Trophoblast cell (in vitro differentiated cells and primary cell): ENCODE results near the gene BCL11A.

ENCODE experiments used
- DNase-seq, 2 donors: peaks; one replicate each; pipeline ENCODE4 v3.0.0-alpha.2; 2016
- H2AFZ ChIP-seq: 2 replicates; pipeline ENCODE4 v1.6.1; 2013; ENCODE audit warnings: low read length, moderate library complexity, mild to moderate bottlenecking; ENCODE audit not compliant: insufficient read depth, poor library complexity
- H2AK5ac ChIP-seq: 2 replicates; pipeline ENCODE4 v1.6.1; 2013; ENCODE audit warnings: mild to moderate bottlenecking, low read length
- H2BK120ac ChIP-seq: 2 replicates; pipeline ENCODE4 v1.6.1; 2013; ENCODE audit warnings: low read length, mild to moderate bottlenecking, moderate library complexity; ENCODE audit not compliant: insufficient read depth, poor library complexity
- H2BK12ac ChIP-seq: 2 replicates; pipeline ENCODE4 v1.6.1; 2013; ENCODE audit warnings: mild to moderate bottlenecking, low read length, moderate library complexity
- H2BK5ac ChIP-seq: 2 replicates; pipeline ENCODE4 v1.6.1; 2013; ENCODE audit warnings: low read length, low read depth, moderate library complexity, mild to moderate bottlenecking; ENCODE audit not compliant: poor library complexity
- H3K14ac ChIP-seq: 2 replicates; pipeline ENCODE4 v1.6.1; 2013; ENCODE audit warnings: mild to moderate bottlenecking, low read length
- H3K18ac ChIP-seq: 2 replicates; pipeline ENCODE4 v1.6.1; 2013; ENCODE audit warnings: mild to moderate bottlenecking, low read length
- H3K23ac ChIP-seq: 2 replicates; pipeline ENCODE4 v1.6.1; 2013; ENCODE audit warnings: low read length
- H3K27ac ChIP-seq: 2 replicates; pipeline ENCODE4 v1.5.1; 2013; ENCODE audit warnings: low read depth, mild to moderate bottlenecking, inconsistent platforms, low read length, moderate library complexity
- H3K27me3 ChIP-seq: 2 replicates; pipeline ENCODE4 v1.6.1; 2013; ENCODE audit warnings: inconsistent platforms, mild to moderate bottlenecking, low read length, moderate library complexity; ENCODE audit not compliant: insufficient read depth
- H3K36me3 ChIP-seq, 2 experiments: 1 replicate in 1 of 2; 2 replicates in 1 of 2; pipeline ENCODE4 v1.6.1; 2013; ENCODE audit warnings: low read length in 2 of 2, mild to moderate bottlenecking in 2 of 2, moderate library complexity in 1 of 2; ENCODE audit not compliant: insufficient read depth in 2 of 2, control insufficient read depth in 1 of 2
- H3K4ac ChIP-seq: 2 replicates; pipeline ENCODE4 v1.6.1; 2013; ENCODE audit warnings: low read depth, mild to moderate bottlenecking, low read length, moderate library complexity
- H3K4me1 ChIP-seq, 2 experiments: 1 replicate in 1 of 2; 2 replicates in 1 of 2; pipeline ENCODE4 v1.6.1; 2013; ENCODE audit warnings: low read length in 2 of 2, mild to moderate bottlenecking in 2 of 2, moderate library complexity in 1 of 2; ENCODE audit not compliant: insufficient read depth in 2 of 2, control insufficient read depth in 1 of 2
- H3K4me2 ChIP-seq: 2 replicates; pipeline ENCODE4 v1.6.1; 2013; ENCODE audit warnings: inconsistent platforms, mild to moderate bottlenecking, low read length, moderate library complexity
- H3K4me3 ChIP-seq: 2 replicates; pipeline ENCODE4 v1.5.1; 2013; ENCODE audit warnings: mild to moderate bottlenecking, low read depth, low read length, inconsistent platforms
- H3K79me1 ChIP-seq: one replicate; pipeline ENCODE4 v1.6.1; 2013; ENCODE audit warnings: low read length
- H3K79me2 ChIP-seq: 2 replicates; pipeline ENCODE4 v1.6.1; 2013; ENCODE audit warnings: low read length, mild to moderate bottlenecking; ENCODE audit not compliant: control insufficient read depth, insufficient read depth, poor library complexity
- H3K9ac ChIP-seq: 2 replicates; pipeline ENCODE4 v1.6.1; 2013; ENCODE audit warnings: mild to moderate bottlenecking, low read length
- H3K9me3 ChIP-seq: 2 replicates; pipeline ENCODE4 v1.6.1; 2013; ENCODE audit warnings: low read depth, mild to moderate bottlenecking, control low read depth, inconsistent platforms, low read length; ENCODE audit not compliant: insufficient read depth
- H4K12ac ChIP-seq: 2 replicates; pipeline ENCODE4 v1.6.1; 2013; ENCODE audit warnings: low read depth, mild to moderate bottlenecking, low read length, moderate library complexity
- H4K8ac ChIP-seq: 2 replicates; pipeline ENCODE4 v1.6.1; 2013; ENCODE audit warnings: low read depth, mild to moderate bottlenecking, low read length, moderate library complexity
- H4K91ac ChIP-seq: one replicate; pipeline ENCODE4 v1.6.1; 2013; ENCODE audit warnings: low read depth, mild to moderate bottlenecking, low read length, moderate library complexity
- WGBS: extraction: QIAGEN DNeasy Blood & Tissue Kit; methylation state at CpG from one replicate; pipeline ENCODE4 v1.1.7; 2013; ENCODE audit warnings: missing lambda C conversion rate; ENCODE audit not compliant: insufficient read length, insufficient coverage; ENCODE audit errors: extremely low coverage; 5-methylcytosine and 5-hydroxymethylcytosine counted together

The BCL11A gene

DNA sequence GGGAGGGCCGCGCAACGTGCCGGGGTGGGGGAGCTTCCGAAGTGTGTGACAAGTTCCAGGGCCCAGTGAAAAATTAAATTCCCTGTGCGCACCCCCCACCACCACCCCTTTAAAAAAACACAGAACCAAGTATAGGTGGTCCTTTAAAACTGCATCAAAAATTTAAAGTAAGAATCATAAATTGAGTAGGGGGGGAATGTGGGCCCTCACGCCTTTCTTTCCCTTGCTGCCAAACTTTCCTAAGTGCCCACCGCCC lies 2.5 kb downstream of the BCL11A start:
- no peaks in the 10 kb centered on the region for H3K27me3 ChIP-seq
- H3K9ac ChIP-seq = no peak overlapping the region
- H3K4me3 ChIP-seq = peak overlapping the region; percentile 89
- no peak overlapping the region for H2AFZ ChIP-seq
- no peak overlapping the region for H3K23ac ChIP-seq
- no peak overlapping the region for H4K12ac ChIP-seq
- no CpG with 5 or more reads among the region's 8 CpGs for WGBS
- peak overlapping the region; percentile 83 for H3K27ac ChIP-seq
- peak overlapping the region; percentile 69 for H2BK5ac ChIP-seq
- H3K14ac ChIP-seq = peak overlapping the region; percentile 64
- H2BK12ac ChIP-seq = peak overlapping the region; percentile 63
- peaks cover 33% of the 10 kb centered on the region for H3K79me1 ChIP-seq
- peak overlapping the region; percentile 95 for H3K18ac ChIP-seq
- H3K79me2 ChIP-seq = peaks cover 18% of the 10 kb centered on the region
- H2BK120ac ChIP-seq = peak overlapping the region; percentile 83
- peaks cover 5 to 8% of the 10 kb centered on the region in 2 experiments for H3K4me1 ChIP-seq
- peaks cover 1 to 2% of the 10 kb centered on the region in 2 experiments for H3K36me3 ChIP-seq
- H4K91ac ChIP-seq = peak overlapping the region; percentile 90
- no peak for DNase-seq
- H3K4ac ChIP-seq = peak overlapping the region; percentile 64
- no peak overlapping the region for H4K8ac ChIP-seq
- peak overlapping the region; percentile 88 for H3K4me2 ChIP-seq
- H2AK5ac ChIP-seq = peak overlapping the region; percentile 77
- peaks cover 3% of the 10 kb centered on the region for H3K9me3 ChIP-seq

DNA sequence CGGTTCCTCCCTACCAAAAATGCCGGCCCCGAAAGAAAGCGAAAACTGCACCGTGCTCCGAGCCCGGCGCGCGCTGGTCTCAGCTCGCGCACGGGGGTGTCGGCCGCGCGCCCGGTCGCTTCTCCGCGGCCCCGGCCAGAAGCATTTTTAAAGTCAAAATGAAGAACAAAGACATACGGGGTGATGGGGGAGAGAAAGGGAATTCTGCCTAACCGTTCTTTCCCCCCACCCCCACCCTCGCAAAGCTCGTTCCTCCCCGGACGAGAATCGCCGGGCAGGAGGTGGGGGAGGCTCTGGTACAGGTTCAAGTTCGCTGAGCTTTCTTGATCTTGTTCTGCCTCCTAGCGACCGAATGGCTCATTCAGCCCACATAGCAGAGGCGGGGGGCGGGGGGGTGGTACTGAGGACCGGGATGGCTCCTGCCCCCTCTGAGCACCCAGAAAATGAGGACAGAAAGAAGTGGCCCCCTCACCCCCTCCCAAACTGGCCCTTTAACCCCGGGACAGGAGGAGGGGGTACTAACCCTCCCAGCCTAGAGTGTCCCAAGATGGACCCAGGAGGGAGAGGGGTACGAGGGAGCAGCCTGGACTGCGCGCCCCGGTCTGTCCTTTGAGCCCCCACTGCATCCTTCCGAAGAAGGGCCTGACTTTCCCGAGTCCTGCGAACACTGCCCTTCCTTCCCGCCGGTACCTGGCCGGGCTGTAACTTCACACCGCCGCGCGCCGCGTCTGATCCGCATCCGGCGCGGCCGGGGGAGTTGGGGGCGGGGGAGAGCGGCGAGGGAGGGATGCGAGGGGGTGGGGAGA lies 3.1 kb downstream of the BCL11A start:
- Histone ChIP-seq H2BK120ac (peak overlapping the region; percentile 82), H4K12ac (peak overlapping the region; percentile 49), H3K14ac (peak overlapping the region; percentile 90), H4K91ac (peak overlapping the region; percentile 91), H3K4me2 (peak overlapping the region; percentile 99), H3K27ac (peak overlapping the region; percentile 88), H3K4ac (peak overlapping the region; percentile 19), H3K4me1 (peaks cover 6 to 9% of the 10 kb centered on the region in 2 experiments), H2BK12ac (peak overlapping the region; percentile 69), H3K4me3 (peak overlapping the region; percentile 84), H3K18ac (peak overlapping the region; percentile 95), H3K23ac (no peak overlapping the region), H4K8ac (peak overlapping the region; percentile 84), H3K9ac (peak overlapping the region; percentile 92), H3K9me3 (peaks cover 3% of the 10 kb centered on the region), H3K79me2 (peaks cover 18% of the 10 kb centered on the region), H3K36me3 (peaks cover 3 to 4% of the 10 kb centered on the region in 2 experiments), H2AFZ (peak overlapping the region; percentile 56), H2BK5ac (peak overlapping the region; percentile 95), H3K79me1 (peaks cover 33% of the 10 kb centered on the region), H2AK5ac (peak overlapping the region; percentile 64), H3K27me3 (no peaks in the 10 kb centered on the region)
- DNase-seq = peak; percentile 62 to 76
- WGBS = no CpG with 5 or more reads among the region's 62 CpGs

DNA sequence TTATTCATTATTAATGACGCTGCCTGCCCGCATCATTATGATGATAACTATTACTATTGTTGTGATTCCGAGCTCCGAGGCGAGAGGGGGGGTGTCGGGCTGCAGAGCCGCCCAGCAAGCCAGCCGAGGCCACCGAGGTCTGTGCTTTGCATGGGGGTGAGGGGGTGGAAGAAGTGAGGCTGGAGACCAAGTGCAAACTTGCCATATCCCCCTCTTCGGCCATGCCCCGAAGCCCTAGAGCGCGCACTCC lies 3.6 kb downstream of the BCL11A start:
- Histone ChIP-seq H2BK5ac (peak overlapping the region; percentile 73), H3K9ac (peak overlapping the region; percentile 84), H3K79me2 (peaks cover 18% of the 10 kb centered on the region), H3K27ac (peak overlapping the region; percentile 88), H4K12ac (no peak overlapping the region), H3K79me1 (peaks cover 33% of the 10 kb centered on the region), H2BK12ac (peak overlapping the region; percentile 10), H3K27me3 (no peaks in the 10 kb centered on the region), H3K18ac (peak overlapping the region; percentile 90), H3K9me3 (peaks cover 3% of the 10 kb centered on the region), H3K4ac (peak overlapping the region; percentile 19), H3K23ac (no peak overlapping the region), H3K14ac (peak overlapping the region; percentile 82), H3K4me1 (peaks cover 8 to 13% of the 10 kb centered on the region in 2 experiments), H3K4me2 (peak overlapping the region; percentile 99), H4K8ac (peak overlapping the region; percentile 69), H2AK5ac (peak overlapping the region; percentile 64), H2BK120ac (peak overlapping the region; percentile 56), H4K91ac (peak overlapping the region; percentile 91), H3K36me3 (peaks cover 5% of the 10 kb centered on the region in 2 experiments), H2AFZ (peak overlapping the region; percentile 30), H3K4me3 (peak overlapping the region; percentile 84)
- WGBS = no CpG with 5 or more reads among the region's 13 CpGs
- DNase-seq = no peak

DNA sequence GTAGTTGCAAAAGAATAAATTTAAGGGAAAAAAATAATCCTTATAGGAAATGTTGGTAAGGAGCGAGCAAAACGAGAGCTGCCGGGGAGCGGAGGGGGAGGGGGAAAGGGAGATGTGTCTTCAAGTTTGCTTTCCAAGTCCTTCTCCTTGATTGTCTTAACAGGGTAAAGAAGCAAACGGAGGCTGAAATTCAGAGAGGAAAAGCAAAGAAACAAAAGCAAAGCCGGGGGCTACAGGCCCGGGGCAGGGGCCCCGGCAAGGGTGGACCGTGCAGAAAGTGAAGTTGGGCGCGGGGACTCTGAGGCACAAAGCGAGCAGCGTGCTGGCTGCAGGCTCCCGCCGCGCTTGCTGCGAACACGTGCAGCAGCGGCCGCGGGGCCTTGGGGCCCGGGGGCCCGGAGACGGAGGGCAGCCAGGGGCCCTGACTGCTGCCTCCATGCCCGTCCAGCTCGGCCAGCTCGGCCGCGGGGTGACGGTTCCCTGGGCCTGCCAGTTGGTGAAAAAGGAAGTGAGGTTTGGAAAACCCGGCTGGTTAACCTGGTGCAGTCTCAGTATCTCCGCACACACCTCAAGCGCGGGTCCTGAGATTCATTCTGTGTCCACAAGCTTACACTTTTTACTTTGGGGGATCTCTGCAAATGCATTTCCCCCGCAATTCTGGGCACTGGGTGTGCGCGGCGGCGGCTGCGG lies 4.1 kb downstream of the BCL11A start:
- Histone ChIP-seq H4K91ac (peak overlapping the region; percentile 91), H3K18ac (peak overlapping the region; percentile 90), H4K8ac (peak overlapping the region; percentile 69), H3K27ac (peak overlapping the region; percentile 88), H3K23ac (no peak overlapping the region), H3K4me2 (peak overlapping the region; percentile 99), H3K4ac (peak overlapping the region; percentile 88), H2BK12ac (peak overlapping the region; percentile 36), H3K14ac (peak overlapping the region; percentile 82), H2AK5ac (no peak overlapping the region), H3K4me3 (peak overlapping the region; percentile 84), H3K9me3 (peaks cover 3% of the 10 kb centered on the region), H2AFZ (peak overlapping the region; percentile 30), H3K9ac (peak overlapping the region; percentile 84), H4K12ac (peak overlapping the region; percentile 18), H2BK5ac (peak overlapping the region; percentile 73), H3K4me1 (peaks cover 10 to 13% of the 10 kb centered on the region in 2 experiments), H3K79me2 (peaks cover 18% of the 10 kb centered on the region), H3K27me3 (no peaks in the 10 kb centered on the region), H2BK120ac (peak overlapping the region; percentile 56), H3K36me3 (peaks cover 5% of the 10 kb centered on the region in 2 experiments), H3K79me1 (peaks cover 32% of the 10 kb centered on the region)
- peak in 1 of 2 donors; percentile 42 for DNase-seq
- WGBS = no CpG with 5 or more reads among the region's 40 CpGs
